Hematopoietic multipotent progenitor cell treated with erythropoietin and hydrocortisone succinate and interleukin-3 and kit ligand, for 15 days (in vitro differentiated cells): ENCODE measurements around the gene PAXIP1.
"Not testable (repeated sequence)": the region's sequence is repeated elsewhere in the genome, so short reads cannot be mapped to it uniquely, and the experiment has no call there.

ENCODE experiments used
- DNase-seq: peaks from one replicate; pipeline ENCODE4 v3.0.0-alpha.2; 2015; ENCODE audit warnings: low spot score

PAXIP1 gene

GRCh38 chr7:154937837-154938236, 65.1 kb downstream of the PAXIP1 start:
- no peak for DNase-seq

- not testable (repeated sequence) for DNase-seq
These were observed 68.5 kb downstream of the PAXIP1 start for GRCh38 chr7:154934353-154934952.

- DNase-seq: no peak
These were observed 71.0 kb downstream of the PAXIP1 start for GRCh38 chr7:154931906-154932305.

- DNase-seq: no peak
These were observed 73.8 kb downstream of the PAXIP1 start for GRCh38 chr7:154929006-154929726.

GRCh38 chr7:154928136-154929005, 74.6 kb downstream of the PAXIP1 start:
- DNase-seq: peak; percentile 96

- peak; percentile 88 for DNase-seq
These were observed 75.2 kb downstream of the PAXIP1 start for GRCh38 chr7:154927624-154928125.

GRCh38 chr7:154922472-154922871, 80.5 kb downstream of the PAXIP1 start:
- DNase-seq: not testable (repeated sequence)

GRCh38 chr7:154919344-154920225, 83.3 kb downstream of the PAXIP1 start:
- no peak for DNase-seq

GRCh38 chr7:154918741-154919140, 84.2 kb downstream of the PAXIP1 start:
- no peak for DNase-seq

- no peak for DNase-seq
These were observed 84.7 kb downstream of the PAXIP1 start for GRCh38 chr7:154918266-154918665.

- no peak for DNase-seq
These were observed 85.1 kb downstream of the PAXIP1 start for GRCh38 chr7:154917808-154918160.

- no peak for DNase-seq
These were observed 85.8 kb downstream of the PAXIP1 start for GRCh38 chr7:154916856-154917807.

GRCh38 chr7:154916381-154916780, 86.5 kb downstream of the PAXIP1 start:
- DNase-seq: no peak

- DNase-seq: no peak
These were observed 87.3 kb downstream of the PAXIP1 start for GRCh38 chr7:154915600-154915999.

GRCh38 chr7:154914996-154915380, 87.9 kb downstream of the PAXIP1 start:
- DNase-seq: no peak

- DNase-seq: no peak
These were observed 88.5 kb downstream of the PAXIP1 start for GRCh38 chr7:154914308-154914995.

GRCh38 chr7:154913638-154914307, 89.2 kb downstream of the PAXIP1 start:
- DNase-seq: peak; percentile 71

GRCh38 chr7:154912871-154913637, 89.9 kb downstream of the PAXIP1 start:
- DNase-seq: no peak
